B cell (primary cell): ENCODE measurements around the gene MYH7B. TPM values are rescaled to one million over a fixed set of nuclear protein-coding genes. Genes with fewer than 3 reads are reported as not detected.

ENCODE experiments used
- ATAC-seq: fragments of 200-7000 bp; cut with Tn5 transposase; one replicate; pipeline ENCODE4 v1.10.0; 2021; ENCODE audit warnings: low read depth, mild to moderate bottlenecking, moderate number of reproducible peaks, moderate library complexity
- CTCF ChIA-PET: fragments of 350-600 bp; sonication (Branson Sonifier 250); formaldehyde crosslinking; loops from one replicate; lab custom pipeline; 2021; ENCODE audit warnings: antibody characterized with exemption, inconsistent platforms; lab: Charles Lee
- POLR2A ChIA-PET: fragments of 350-600 bp; sonication (Branson Sonifier 250); formaldehyde crosslinking; loops from one replicate; lab custom pipeline; 2021; ENCODE audit warnings: antibody characterized with exemption; lab: Charles Lee
- DNase-seq: peaks from one replicate; pipeline ENCODE4 v3.0.0; 2013
- H2AFZ ChIP-seq: 2 replicates; pipeline ENCODE4 v1.6.1; 2012; ENCODE audit warnings: mild to moderate bottlenecking, low read depth, low read length; ENCODE audit not compliant: insufficient read depth, poor library complexity, severe bottlenecking
- H3K27ac ChIP-seq, 2 donors: 1 replicate in 1 of 2; 2 replicates in 1 of 2; pipeline ENCODE4 v1.5.1; 2012 to 2013; ENCODE audit warnings: low read length in 2 of 2, mild to moderate bottlenecking in 2 of 2, moderate library complexity in 1 of 2
- H3K27me3 ChIP-seq, 4 experiments: fragments of 200-600 bp in 1 of 4; sonication (generic) in 1 of 4; replicated peaks in 1 of 4; 1 replicate in 2 of 4; 2 replicates in 2 of 4; pipeline versions ENCODE4 v1.6.1 to v1.7.0; 2013 to 2016; ENCODE audit warnings: low read length in 3 of 4, mild to moderate bottlenecking in 2 of 4, mixed read lengths in 1 of 4, moderate library complexity in 1 of 4; ENCODE audit not compliant: insufficient read depth in 4 of 4, control insufficient read depth in 3 of 4; ENCODE audit errors: control extremely low read depth in 1 of 4
- H3K36me3 ChIP-seq, 2 experiments: replicated peaks in 1 of 2; 1 replicate in 1 of 2; 2 replicates in 1 of 2; pipeline versions ENCODE4 v1.6.1 to v1.7.1; 2013; ENCODE audit warnings: low read length in 1 of 2; ENCODE audit not compliant: insufficient read depth in 2 of 2, control insufficient read depth in 1 of 2; ENCODE audit errors: control extremely low read depth in 1 of 2, extremely low read depth in 1 of 2
- H3K4me1 ChIP-seq, 2 donors: fragments of 200-600 bp in 1 of 2; sonication (generic) in 1 of 2; 1 replicate in 1 of 2; 2 replicates in 1 of 2; pipeline versions ENCODE4 v1.5.1 to v1.6.1; 2013 to 2017; ENCODE audit warnings: low read length in 2 of 2; ENCODE audit not compliant: control insufficient read depth in 2 of 2, insufficient read depth in 2 of 2
- H3K4me2 ChIP-seq: replicated peaks from 2 replicates; pipeline ENCODE3; 2012; ENCODE audit warnings: mild to moderate bottlenecking, low read depth, low read length; ENCODE audit not compliant: poor library complexity, severe bottlenecking
- H3K4me3 ChIP-seq, 5 experiments: fragments of 200-600 bp in 1 of 5; sonication (generic) in 1 of 5; 1 replicate in 3 of 5; 2 replicates in 2 of 5; pipeline versions ENCODE4 v1.5.1 to v1.7.0; 2011 to 2016; ENCODE audit warnings: low read length in 4 of 5, mild to moderate bottlenecking in 4 of 5, low read depth in 2 of 5, control low read depth in 1 of 5, moderate library complexity in 1 of 5; ENCODE audit not compliant: insufficient read depth in 1 of 5; ENCODE audit errors: control extremely low read depth in 1 of 5, extremely low read depth in 1 of 5
- H3K79me2 ChIP-seq: fragments of 200-600 bp; sonication (generic); one replicate; pipeline ENCODE4 v1.6.0; 2016; ENCODE audit warnings: low read length; ENCODE audit not compliant: control insufficient read depth, insufficient read depth
- H3K9ac ChIP-seq: fragments of 200-600 bp; sonication (generic); 2 replicates; pipeline ENCODE4 v1.6.1; 2017; ENCODE audit warnings: mild to moderate bottlenecking, low read length, moderate library complexity
- H3K9me3 ChIP-seq, 3 donors: one replicate each; pipeline versions ENCODE4 v1.6.1 to v1.7.1; 2013; ENCODE audit warnings: low read length in 2 of 3; ENCODE audit not compliant: control insufficient read depth in 2 of 3, insufficient read depth in 1 of 3; ENCODE audit errors: control extremely low read depth in 1 of 3
- H4K20me1 ChIP-seq: 2 replicates; pipeline ENCODE4 v1.6.0; 2012; ENCODE audit warnings: mild to moderate bottlenecking, low read length; ENCODE audit not compliant: insufficient read depth, control insufficient read depth, poor library complexity, severe bottlenecking
- H3K27ac Mint-ChIP-seq: one replicate; pipeline ENCODE4 v1.8.0; 2021; ENCODE audit warnings: mixed read lengths
- H3K27me3 Mint-ChIP-seq: one replicate; pipeline ENCODE4 v1.8.0; 2021; ENCODE audit warnings: mixed read lengths
- H3K4me1 Mint-ChIP-seq: one replicate; pipeline ENCODE4 v1.8.0; 2021; ENCODE audit warnings: mixed read lengths
- H3K4me3 Mint-ChIP-seq: one replicate; pipeline ENCODE4 v1.8.0; 2021; ENCODE audit warnings: mixed read lengths
- H3K9me3 Mint-ChIP-seq: one replicate; pipeline ENCODE4 v1.8.0; 2022; ENCODE audit warnings: mixed read lengths; ENCODE audit not compliant: insufficient read depth
- EZH2 ChIP-seq: IDR thresholded peaks from 2 replicates; pipeline ENCODE4 v1.6.1; 2012; ENCODE audit warnings: borderline replicate concordance, low read depth, mild to moderate bottlenecking, moderate library complexity, low read length; ENCODE audit not compliant: insufficient read depth, poor library complexity, severe bottlenecking
- WGBS: methylation state at CpG from one replicate; pipeline ENCODE4 v1.1.5; 2013; ENCODE audit warnings: missing lambda C conversion rate; ENCODE audit not compliant: insufficient coverage; 5-methylcytosine and 5-hydroxymethylcytosine counted together
- intact Hi-C: fragments of 100-400 bp; cut with micrococcal nuclease; formaldehyde crosslinking; loops from one replicate; pipeline ENCODE4 v1.10.0; 2022
- polyA plus RNA-seq: library from polyadenylated mRNA; depleted of rRNA; stranded (reverse); fragments of >200 nt; gene quantifications from 2 replicates; pipeline ENCODE4 v1.2.3, GENCODE V29; 2012
- total RNA-seq, 2 donors: library from RNA; stranded (reverse); fragments of 120-200 nt in 1 of 2; gene quantifications; 1 replicate in 1 of 2; 2 replicates in 1 of 2; pipeline versions ENCODE4 v1.2.3 to v1.2.4, GENCODE V29; 2013 to 2022
- TF ChIP-seq, protein P1 (sequence below): fragments of 200-600 bp; IDR thresholded peaks from one replicate; pipeline ENCODE4 v1.8.0; 2022; ENCODE audit warnings: antibody characterized with exemption, mild to moderate bottlenecking

MYH7B gene
- total and polyA plus RNA-seq, 2 donors (not counting 1 experiment from before 2014, with no cell fraction given), result 0.79 to 1.2 TPM

GRCh38 chr20:34952671-34953070, 3.0 kb upstream of the MYH7B start:
- Histone ChIP-seq H3K27ac (no peak overlapping the region), H3K79me2 (no peaks in the 10 kb centered on the region), H3K36me3 (peaks cover 1 to 6% of the 10 kb centered on the region in 2 experiments), H3K9me3 (no peaks in the 10 kb centered on the region), H4K20me1 (no peaks in the 10 kb centered on the region), H3K4me2 (no peak overlapping the region), H3K4me1 (peaks cover 5 to 16% of the 10 kb centered on the region in 2 donors), H2AFZ (no peak overlapping the region), H3K27me3 (no peaks in the 10 kb centered on the region), H3K4me3 (no peak overlapping the region), H3K9ac (no peak overlapping the region)
- no peak for TF ChIP-seq EZH2
- TF ChIP-seq, protein P1, sequence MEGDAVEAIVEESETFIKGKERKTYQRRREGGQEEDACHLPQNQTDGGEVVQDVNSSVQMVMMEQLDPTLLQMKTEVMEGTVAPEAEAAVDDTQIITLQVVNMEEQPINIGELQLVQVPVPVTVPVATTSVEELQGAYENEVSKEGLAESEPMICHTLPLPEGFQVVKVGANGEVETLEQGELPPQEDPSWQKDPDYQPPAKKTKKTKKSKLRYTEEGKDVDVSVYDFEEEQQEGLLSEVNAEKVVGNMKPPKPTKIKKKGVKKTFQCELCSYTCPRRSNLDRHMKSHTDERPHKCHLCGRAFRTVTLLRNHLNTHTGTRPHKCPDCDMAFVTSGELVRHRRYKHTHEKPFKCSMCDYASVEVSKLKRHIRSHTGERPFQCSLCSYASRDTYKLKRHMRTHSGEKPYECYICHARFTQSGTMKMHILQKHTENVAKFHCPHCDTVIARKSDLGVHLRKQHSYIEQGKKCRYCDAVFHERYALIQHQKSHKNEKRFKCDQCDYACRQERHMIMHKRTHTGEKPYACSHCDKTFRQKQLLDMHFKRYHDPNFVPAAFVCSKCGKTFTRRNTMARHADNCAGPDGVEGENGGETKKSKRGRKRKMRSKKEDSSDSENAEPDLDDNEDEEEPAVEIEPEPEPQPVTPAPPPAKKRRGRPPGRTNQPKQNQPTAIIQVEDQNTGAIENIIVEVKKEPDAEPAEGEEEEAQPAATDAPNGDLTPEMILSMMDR, result no peak
- H3K4me3 Mint-ChIP-seq, result no peak overlapping the region
- WGBS, result 97% methylated on average over 4 of the region's 5 CpGs
- peaks cover 25% of the 10 kb centered on the region for H3K4me1 Mint-ChIP-seq
- intact Hi-C loops, result no loop called here
- H3K9me3 Mint-ChIP-seq, result no peaks in the 10 kb centered on the region
- H3K27ac Mint-ChIP-seq, result no peak overlapping the region
- H3K27me3 Mint-ChIP-seq, result no peaks in the 10 kb centered on the region
- DNase-seq, result no peak
- ChIA-PET POLR2A (no interaction called here), CTCF (interaction anchor here (0.6 to 1.3 kb wide), 2 partner anchors 80 to 149 kb away, joined by 3 read pairs; partner anchors contain the start of gene GGT7)
- ATAC-seq, result no peak

- no peak overlapping the region for H3K9ac ChIP-seq
- H3K4me2 ChIP-seq, result no peak overlapping the region
- ChIA-PET POLR2A (no interaction called here), CTCF (no interaction called here)
- H3K9me3 ChIP-seq, result no peaks in the 10 kb centered on the region
- Mint-ChIP-seq H3K4me3 (no peak overlapping the region), H3K9me3 (no peaks in the 10 kb centered on the region), H3K27me3 (no peaks in the 10 kb centered on the region), H3K4me1 (peaks cover 25% of the 10 kb centered on the region), H3K27ac (peak overlapping the region; percentile 8)
- no peak overlapping the region for H2AFZ ChIP-seq
- intact Hi-C loops, result loop anchor here (2.0 kb wide), 1 partner anchor 129 kb away; the partner anchor contains the start of gene NCOA6
- TF ChIP-seq EZH2, result no peak
- TF ChIP-seq, protein P1, result no peak
- H3K4me3 ChIP-seq, result no peak overlapping the region
- H3K27ac ChIP-seq, result no peak overlapping the region
- peaks cover 0 to 6% of the 10 kb centered on the region in 2 experiments for H3K36me3 ChIP-seq
- no peak for DNase-seq
- no peaks in the 10 kb centered on the region for H3K27me3 ChIP-seq
- H4K20me1 ChIP-seq, result no peaks in the 10 kb centered on the region
- peaks cover 5 to 16% of the 10 kb centered on the region in 2 donors for H3K4me1 ChIP-seq
- ATAC-seq, result no peak
- no peaks in the 10 kb centered on the region for H3K79me2 ChIP-seq
- WGBS, result no CpG with 5 or more reads among the region's 7 CpGs
Measured at GRCh38 chr20:34953960-34954359, 1.7 kb upstream of the MYH7B start.
